ENCODE results near the gene SLC27A4.

DNA sequence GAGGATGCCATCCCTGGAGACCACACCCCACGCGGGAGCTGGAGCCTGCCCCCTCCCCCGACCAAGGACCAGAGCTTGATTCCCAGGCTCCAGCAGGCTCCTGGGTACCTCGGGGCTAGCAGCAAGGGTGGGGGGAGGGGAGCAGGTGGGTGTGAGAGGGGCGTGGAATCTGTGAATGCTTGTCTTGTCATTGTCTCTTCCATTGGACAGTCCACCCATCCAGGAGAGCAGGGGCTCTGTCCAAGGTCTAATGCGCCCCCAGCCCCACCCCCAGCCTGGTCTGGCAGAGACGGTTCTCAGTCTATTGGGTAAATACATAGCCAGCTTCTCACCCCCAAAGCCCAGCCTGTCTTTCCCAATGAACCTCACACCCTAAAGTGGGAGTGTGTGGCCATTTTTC lies 53.6 kb downstream of the SLC27A4 start:
- TF ChIP-seq, protein P1, sequence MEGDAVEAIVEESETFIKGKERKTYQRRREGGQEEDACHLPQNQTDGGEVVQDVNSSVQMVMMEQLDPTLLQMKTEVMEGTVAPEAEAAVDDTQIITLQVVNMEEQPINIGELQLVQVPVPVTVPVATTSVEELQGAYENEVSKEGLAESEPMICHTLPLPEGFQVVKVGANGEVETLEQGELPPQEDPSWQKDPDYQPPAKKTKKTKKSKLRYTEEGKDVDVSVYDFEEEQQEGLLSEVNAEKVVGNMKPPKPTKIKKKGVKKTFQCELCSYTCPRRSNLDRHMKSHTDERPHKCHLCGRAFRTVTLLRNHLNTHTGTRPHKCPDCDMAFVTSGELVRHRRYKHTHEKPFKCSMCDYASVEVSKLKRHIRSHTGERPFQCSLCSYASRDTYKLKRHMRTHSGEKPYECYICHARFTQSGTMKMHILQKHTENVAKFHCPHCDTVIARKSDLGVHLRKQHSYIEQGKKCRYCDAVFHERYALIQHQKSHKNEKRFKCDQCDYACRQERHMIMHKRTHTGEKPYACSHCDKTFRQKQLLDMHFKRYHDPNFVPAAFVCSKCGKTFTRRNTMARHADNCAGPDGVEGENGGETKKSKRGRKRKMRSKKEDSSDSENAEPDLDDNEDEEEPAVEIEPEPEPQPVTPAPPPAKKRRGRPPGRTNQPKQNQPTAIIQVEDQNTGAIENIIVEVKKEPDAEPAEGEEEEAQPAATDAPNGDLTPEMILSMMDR (IDR thresholded peaks at IDR 0.05), result no peak
- TF ChIP-seq POLR2A (IDR thresholded peaks at IDR 0.05), result no peak
